GM12891 (cell line): ENCODE data around the gene SZT2.

Experiments used
- DNase-seq: peaks from one replicate; pipeline ENCODE4 v3.0.0; 2011; ENCODE audit warnings: low spot score; ENCODE audit not compliant: insufficient read length
- FAIRE-seq: peaks from 2 replicates; lab custom pipeline; 2011; peaks lifted over from hg19 to GRCh38; lab: Jason Lieb, UNC
- PAX5 ChIP-seq: IDR thresholded peaks from 2 replicates; pipeline ENCODE4 v1.6.1; 2011; ENCODE audit warnings: low read length, moderate library complexity, mild to moderate bottlenecking; ENCODE audit not compliant: insufficient read depth, severe bottlenecking
- POLR2A ChIP-seq: IDR thresholded peaks from 2 replicates; pipeline ENCODE4 v1.6.1; 2011; ENCODE audit warnings: low read depth, low read length, control low read depth
- POLR2AphosphoS5 ChIP-seq: IDR thresholded peaks from 2 replicates; pipeline ENCODE4 v1.6.1; 2011; ENCODE audit warnings: low read depth, low read length, control low read depth
- POU2F2 ChIP-seq: IDR thresholded peaks from 2 replicates; pipeline ENCODE4 v1.6.1; 2011; ENCODE audit warnings: low read depth, mild to moderate bottlenecking, control low read depth, low read length, moderate library complexity
- SPI1 ChIP-seq: IDR thresholded peaks from 2 replicates; pipeline ENCODE4 v1.6.1; 2011; ENCODE audit warnings: low read depth, low read length, control low read depth
- TAF1 ChIP-seq: IDR thresholded peaks from 2 replicates; pipeline ENCODE4 v1.6.1; 2011; ENCODE audit warnings: low read depth, low read length, control low read depth

The SZT2 gene

GRCh38 chr1:43423672-43424550 lies 34.2 kb downstream of the SZT2 start:
- no peak for DNase-seq
- FAIRE-seq = peak; percentile 83
- TF ChIP-seq SPI1 (no peak), TAF1 (no peak), POLR2A (no peak), PAX5 (no peak), POLR2AphosphoS5 (no peak), POU2F2 (no peak)

DNA sequence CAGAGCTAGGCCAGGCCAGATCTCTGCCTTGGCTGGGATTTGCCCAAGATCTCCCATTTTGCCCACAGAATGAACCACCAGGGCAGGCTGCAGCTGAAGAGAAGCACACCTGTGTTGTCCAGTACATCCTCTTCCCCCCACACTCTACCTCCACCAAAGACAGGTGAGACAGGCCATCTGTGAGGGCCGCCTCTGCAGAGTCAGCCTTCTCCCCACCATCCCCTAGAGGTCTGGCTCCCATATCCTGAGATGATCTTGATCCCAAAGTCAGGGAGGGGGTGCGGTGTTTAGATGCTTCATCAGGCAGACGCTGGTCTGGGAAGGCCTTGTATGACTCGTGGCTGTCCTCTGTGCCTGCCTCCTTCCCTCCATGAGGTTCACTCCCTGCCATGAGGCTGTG lies 35.3 kb downstream of the SZT2 start:
- DNase-seq (no peak), FAIRE-seq (no peak)
- TF ChIP-seq PAX5 (no peak), POLR2A (no peak), POLR2AphosphoS5 (no peak), TAF1 (no peak), SPI1 (no peak), POU2F2 (no peak)

- TF ChIP-seq SPI1 (no peak), POU2F2 (no peak), POLR2A (no peak), TAF1 (no peak), PAX5 (no peak), POLR2AphosphoS5 (no peak)
- FAIRE-seq = no peak
Observed at GRCh38 chr1:43426221-43426620, 36.5 kb downstream of the SZT2 start.

GRCh38 chr1:43427524-43427923 lies 37.8 kb downstream of the SZT2 start:
- no peak for DNase-seq
- TF ChIP-seq POLR2AphosphoS5 (no peak), POLR2A (no peak), SPI1 (no peak), PAX5 (no peak), POU2F2 (no peak), TAF1 (no peak)
- FAIRE-seq = no peak

More at GRCh38 chr1:43426221-43426620, 36.5 kb downstream of the SZT2 start:
- no peak for DNase-seq

- DNase-seq (no peak), FAIRE-seq (no peak)
- TF ChIP-seq TAF1 = no peak
- no peak for TF ChIP-seq POU2F2
- no peak for TF ChIP-seq POLR2A
- no peak for TF ChIP-seq PAX5
Observed at GRCh38 chr1:43427941-43428340, 38.2 kb downstream of the SZT2 start.

- no peak for FAIRE-seq
- TF ChIP-seq POLR2AphosphoS5 (no peak), TAF1 (no peak), POU2F2 (no peak), SPI1 (no peak), POLR2A (no peak), PAX5 (no peak)
- DNase-seq = no peak
Observed at GRCh38 chr1:43430831-43431230, 41.1 kb downstream of the SZT2 start.

GRCh38 chr1:43431676-43432075 lies 42.0 kb downstream of the SZT2 start:
- FAIRE-seq (no peak), DNase-seq (no peak)
- no peak for TF ChIP-seq POU2F2
- TF ChIP-seq POLR2A = no peak
- no peak for TF ChIP-seq SPI1
- TF ChIP-seq POLR2AphosphoS5 = no peak
- TF ChIP-seq TAF1 = no peak
- no peak for TF ChIP-seq PAX5

GRCh38 chr1:43432171-43432860 lies 42.6 kb downstream of the SZT2 start:
- no peak for TF ChIP-seq TAF1
- TF ChIP-seq PAX5 = no peak
- TF ChIP-seq SPI1 = no peak
- no peak for TF ChIP-seq POLR2AphosphoS5
- no peak for TF ChIP-seq POLR2A
- no peak for TF ChIP-seq POU2F2
- no peak for DNase-seq
- FAIRE-seq = no peak

DNA sequence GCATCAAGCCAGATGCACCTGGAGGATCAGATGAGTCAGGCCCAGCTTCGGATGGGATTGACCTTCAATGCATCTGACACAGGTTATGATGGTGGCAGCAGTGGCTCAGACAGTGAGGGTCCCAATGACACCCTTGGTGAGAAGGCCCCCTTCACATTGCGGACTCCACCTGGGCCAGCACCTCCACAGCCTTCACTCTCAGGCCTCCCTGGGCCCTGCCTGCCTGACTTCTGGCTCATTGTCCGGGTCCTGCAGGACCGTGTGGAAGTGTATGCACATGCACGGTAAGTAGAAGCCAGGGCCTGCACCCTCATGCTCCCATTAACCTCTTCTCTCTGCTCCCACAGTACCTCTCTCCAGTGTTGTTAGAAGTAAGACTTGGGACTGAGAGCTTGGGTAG lies 43.2 kb downstream of the SZT2 start:
- FAIRE-seq = no peak

More for the DNA sequence above, 43.2 kb downstream of the SZT2 start:
- no peak for DNase-seq
- TF ChIP-seq POLR2A (no peak), PAX5 (no peak), TAF1 (no peak), SPI1 (no peak), POLR2AphosphoS5 (no peak), POU2F2 (no peak)
